ENCODE results near the gene RNU11. TPM values are rescaled to one million over a fixed set of nuclear protein-coding genes. Genes with fewer than 3 reads are reported as not detected.

Gene RNU11
- total RNA-seq: not detected

DNA sequence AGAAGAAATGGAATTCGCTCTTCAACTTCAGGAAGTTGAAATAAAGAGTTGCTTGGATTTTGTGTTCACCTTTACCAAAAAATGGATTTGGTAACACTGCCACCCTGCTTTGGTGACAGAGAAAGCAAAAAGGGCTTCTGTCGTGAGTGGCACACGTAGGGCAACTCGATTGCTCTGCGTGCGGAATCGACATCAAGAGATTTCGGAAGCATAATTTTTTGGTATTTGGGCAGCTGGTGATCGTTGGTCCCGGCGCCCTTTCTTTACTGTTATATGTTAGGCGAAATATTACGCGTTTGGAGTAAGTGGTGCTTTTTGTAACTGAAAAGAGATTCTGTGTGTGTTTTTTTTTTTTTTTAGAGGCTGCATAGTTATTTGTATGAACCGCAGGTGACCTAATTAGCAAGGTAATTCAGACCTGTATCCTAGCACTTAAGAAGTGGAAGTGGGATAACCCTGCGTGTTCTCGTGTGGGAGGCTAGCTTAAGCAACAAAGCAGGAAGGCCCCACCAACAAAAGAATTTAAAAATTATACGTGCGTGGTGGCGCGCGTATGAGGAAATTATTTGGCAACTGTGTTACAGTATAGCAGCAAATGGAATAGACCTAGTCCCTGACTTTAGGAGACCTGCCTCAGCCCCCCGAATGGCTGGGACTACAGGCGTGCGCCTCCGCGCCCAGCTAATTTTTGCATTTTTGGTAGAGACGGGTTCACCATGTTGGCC is at the start of gene RNU11:
Gene RNU11 (plus strand): TSS at position 127 of the 725 bp plus-strand sequence.

DNA sequence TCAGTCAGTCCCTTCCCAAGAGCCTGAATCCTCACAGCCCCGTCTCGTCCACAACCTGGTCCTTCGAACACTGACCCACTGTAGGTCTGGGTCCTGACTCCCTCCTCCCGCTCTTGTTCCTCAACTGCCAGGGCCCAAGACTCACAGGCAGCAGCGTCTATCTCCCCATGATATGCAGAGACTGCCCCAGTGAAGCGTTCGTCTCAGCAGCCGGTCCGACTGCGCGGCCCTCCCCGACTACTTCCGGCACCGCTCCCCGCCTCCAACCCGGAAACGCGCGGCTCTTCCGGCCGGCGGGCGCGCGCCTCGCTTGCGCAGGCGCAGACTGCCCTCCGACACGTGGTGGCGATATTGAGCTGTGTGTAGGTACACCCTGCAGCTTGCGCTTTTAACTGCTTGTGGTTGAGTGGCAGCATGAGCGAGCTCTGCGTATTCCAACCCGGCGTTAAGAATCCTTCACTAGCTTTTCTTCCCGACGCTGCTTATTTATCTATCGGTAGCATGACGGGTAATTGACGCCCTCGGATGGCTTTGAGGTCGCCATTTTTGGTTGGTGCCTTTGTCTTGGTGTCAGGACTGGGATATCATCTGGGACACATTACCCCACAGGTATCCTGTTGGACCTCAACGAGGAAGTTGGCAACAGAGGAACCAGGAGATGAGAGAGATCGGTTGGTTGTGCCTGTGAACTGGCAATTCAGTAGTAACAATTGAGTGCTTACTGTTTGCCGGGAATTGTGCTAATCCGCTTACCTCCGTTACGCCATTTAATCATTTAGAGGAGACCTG is 5.4 kb upstream of the RNU11 start, which contains the start of gene TAF12:
Gene TAF12 (minus strand): TSS at position 221 of the 789 bp plus-strand sequence. CDS start 20,986 bp downstream, outside the sequence.

DNA sequence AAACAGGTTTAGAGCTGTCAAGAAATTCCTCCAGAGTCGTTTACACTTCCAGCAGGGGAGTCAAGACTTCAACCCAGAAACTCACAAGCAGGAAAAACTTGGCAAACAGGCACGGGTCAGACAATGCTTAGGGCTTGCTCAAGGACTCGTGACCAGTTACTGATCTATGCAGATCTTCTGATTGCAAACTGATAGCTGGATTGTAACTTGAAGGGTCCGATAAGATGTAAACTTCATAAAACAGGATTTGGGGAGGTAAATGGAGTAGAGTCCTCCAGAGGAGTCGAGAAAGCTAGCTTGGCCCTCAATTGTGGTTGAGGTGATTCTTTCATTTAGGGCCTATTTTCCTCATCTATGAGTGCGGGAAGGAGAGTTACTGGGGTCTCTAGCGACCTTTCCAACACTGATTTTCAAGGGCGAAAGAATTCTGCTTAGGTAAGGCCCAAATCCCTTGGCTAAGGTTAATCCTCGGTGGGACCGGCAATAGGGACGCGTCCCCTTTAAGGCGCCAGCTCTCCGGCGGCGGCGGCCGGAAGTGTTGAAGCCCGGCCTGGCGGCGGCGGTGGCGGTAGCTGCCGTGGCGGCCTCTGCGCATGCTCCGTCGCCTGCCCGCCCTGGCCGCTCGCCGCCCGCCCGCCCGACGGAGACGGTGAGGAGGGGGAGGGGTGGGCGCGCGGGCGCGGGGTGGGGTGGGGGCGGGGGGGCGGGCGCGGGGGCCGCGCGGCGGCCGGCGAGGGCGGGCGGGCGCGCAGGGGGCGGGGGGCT is 20.0 kb downstream of the RNU11 start, which contains the start of gene GMEB1:
Gene GMEB1 (plus strand): TSS at position 594 of the 765 bp plus-strand sequence. CDS start 14,829 bp downstream, outside the sequence.

Small RNA genes within 50 kb of the gene (small RNA-seq; reads per million reads assigned to genes)
- 0 reads per million in 2 donors for gene RF00422
- gene RNU11: 0 reads per million in 2 donors

Other genes with a start within 250 kb of the RNU11 start
- 10 to 100 TPM; 18.9 to 56.3 TPM for gene RCC1, start 142.6 kb upstream of the RNU11 start, total RNA-seq
- 10 to 100 TPM; 18.6 to 21.3 TPM for gene TRNAU1AP, start 95.5 kb upstream of the RNU11 start, total RNA-seq
- 1 to 10 TPM; 3.8 to 6.7 TPM for gene RAB42, start 56.3 kb upstream of the RNU11 start, total RNA-seq
- 10 to 100 TPM; 14.8 to 31.6 TPM for gene TAF12, start 5.5 kb upstream of the RNU11 start, total RNA-seq
- 1 to 10 TPM; 7.0 to 8.6 TPM for gene GMEB1, start 20.2 kb downstream of the RNU11 start, total RNA-seq
- 10 to 100 TPM; 67.8 to 84.9 TPM for gene YTHDF2, start 88.3 kb downstream of the RNU11 start, total RNA-seq
- gene OPRD1, start 163.6 kb downstream of the RNU11 start, total RNA-seq: 1 to 10 TPM in 1 of 2 donors, not detected in 1; 1.7 TPM